AG04449 (cell line): Measurements from ENCODE around the gene TEX28.

Experiments used
- CTCF ChIA-PET: fragments of 350-600 bp; formaldehyde crosslinking; extraction: SDS; loops from one replicate; lab custom pipeline; 2021; ENCODE audit warnings: antibody characterized with exemption; lab: Yijun Ruan, JAX
- POLR2A ChIA-PET: fragments of 400-600, 350-600 bp; formaldehyde crosslinking; extraction: SDS; loops from one replicate; lab custom pipeline; 2020; ENCODE audit warnings: antibody characterized with exemption, inconsistent platforms; lab: Yijun Ruan, JAX
- DNase-seq: peaks from one replicate; pipeline ENCODE4 v3.0.0-alpha.2; 2010; ENCODE audit warnings: low read depth, low spot score
- H3K4me3 ChIP-seq: 2 replicates; pipeline ENCODE4 v1.5.1; 2011; ENCODE audit warnings: low read depth, mild to moderate bottlenecking, control low read depth, low read length
- TF ChIP-seq, protein P1 (sequence below): IDR thresholded peaks from one replicate; pipeline ENCODE4 v1.5.1; 2011; ENCODE audit warnings: mild to moderate bottlenecking, moderate library complexity, low read length, control low read depth, inconsistent platforms; ENCODE audit not compliant: insufficient read depth; ENCODE audit errors: missing control alignments

TEX28 gene

GRCh38 chrX:154322890-154323289, 28.0 kb upstream of the TEX28 start:
- no peak for DNase-seq
- no peak overlapping the region for H3K4me3 ChIP-seq
- ChIA-PET POLR2A (no interaction called here), CTCF (interaction anchor here (1.1 to 2.5 kb wide), 2 partner anchors 18 to 51 kb away, joined by 3 to 13 read pairs; partner anchors contain the start of gene FLNA)
- TF ChIP-seq, protein P1, sequence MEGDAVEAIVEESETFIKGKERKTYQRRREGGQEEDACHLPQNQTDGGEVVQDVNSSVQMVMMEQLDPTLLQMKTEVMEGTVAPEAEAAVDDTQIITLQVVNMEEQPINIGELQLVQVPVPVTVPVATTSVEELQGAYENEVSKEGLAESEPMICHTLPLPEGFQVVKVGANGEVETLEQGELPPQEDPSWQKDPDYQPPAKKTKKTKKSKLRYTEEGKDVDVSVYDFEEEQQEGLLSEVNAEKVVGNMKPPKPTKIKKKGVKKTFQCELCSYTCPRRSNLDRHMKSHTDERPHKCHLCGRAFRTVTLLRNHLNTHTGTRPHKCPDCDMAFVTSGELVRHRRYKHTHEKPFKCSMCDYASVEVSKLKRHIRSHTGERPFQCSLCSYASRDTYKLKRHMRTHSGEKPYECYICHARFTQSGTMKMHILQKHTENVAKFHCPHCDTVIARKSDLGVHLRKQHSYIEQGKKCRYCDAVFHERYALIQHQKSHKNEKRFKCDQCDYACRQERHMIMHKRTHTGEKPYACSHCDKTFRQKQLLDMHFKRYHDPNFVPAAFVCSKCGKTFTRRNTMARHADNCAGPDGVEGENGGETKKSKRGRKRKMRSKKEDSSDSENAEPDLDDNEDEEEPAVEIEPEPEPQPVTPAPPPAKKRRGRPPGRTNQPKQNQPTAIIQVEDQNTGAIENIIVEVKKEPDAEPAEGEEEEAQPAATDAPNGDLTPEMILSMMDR = no peak

GRCh38 chrX:154321594-154321993, 26.7 kb upstream of the TEX28 start:
- TF ChIP-seq, protein P1 = no peak
- H3K4me3 ChIP-seq = no peak overlapping the region
- DNase-seq = no peak
- POLR2A ChIA-PET = no interaction called here
- CTCF ChIA-PET = interaction anchor here (1.1 to 2.5 kb wide), 2 partner anchors 16 to 52 kb away, joined by 3 to 13 read pairs; partner anchors contain the start of gene FLNA

GRCh38 chrX:154321152-154321551, 26.2 kb upstream of the TEX28 start:
- TF ChIP-seq, protein P1 = no peak
- no peak for DNase-seq
- ChIA-PET CTCF (interaction anchor here (1.2 kb wide), 1 partner anchor 63 kb away, joined by 3 read pairs; no protein-coding TSS in a partner anchor), POLR2A (no interaction called here)
- H3K4me3 ChIP-seq = no peak overlapping the region

GRCh38 chrX:154320406-154320805, 25.5 kb upstream of the TEX28 start:
- ChIA-PET POLR2A (no interaction called here), CTCF (interaction anchor here (0.7 to 1.2 kb wide), 2 partner anchors 53 to 64 kb away, joined by 3 read pairs; no protein-coding TSS in a partner anchor)
- TF ChIP-seq, protein P1 = no peak
- DNase-seq = no peak
- no peak overlapping the region for H3K4me3 ChIP-seq

GRCh38 chrX:154317391-154317995, 22.6 kb upstream of the TEX28 start:
- POLR2A ChIA-PET = no interaction called here
- H3K4me3 ChIP-seq = no peak overlapping the region
- TF ChIP-seq, protein P1 = peak; percentile 46
- no peak for DNase-seq
- CTCF ChIA-PET = interaction anchor here (0.6 to 3.8 kb wide), 11 partner anchors 10 to 221 kb away, joined by 3 to 36 read pairs (median 4); no protein-coding TSS in a partner anchor

- ChIA-PET CTCF (interaction anchor here (1.9 to 3.8 kb wide), 2 partner anchors 8 to 12 kb away, joined by 4 to 36 read pairs; no protein-coding TSS in a partner anchor), POLR2A (no interaction called here)
- H3K4me3 ChIP-seq = no peak overlapping the region
- TF ChIP-seq, protein P1 = no peak
- DNase-seq = no peak
Observed at GRCh38 chrX:154315416-154315815, 20.5 kb upstream of the TEX28 start.
